Keratinocyte (primary cell): ENCODE measurements around the gene ACSS1. TPM values are rescaled to one million over a fixed set of nuclear protein-coding genes. Genes with fewer than 3 reads are reported as not detected.

ENCODE experiments used
- DNase-seq: peaks from one replicate; pipeline ENCODE4 v3.0.0-alpha.2; 2011; ENCODE audit warnings: low read depth, missing footprints, low spot score
- FAIRE-seq: peaks from 2 replicates; lab custom pipeline; 2011; peaks lifted over from hg19 to GRCh38; lab: Jason Lieb, UNC
- H2AFZ ChIP-seq: 2 replicates; pipeline ENCODE4 v1.6.0; 2012; ENCODE audit warnings: low read length, control low read depth, inconsistent platforms; ENCODE audit not compliant: control insufficient read depth
- H3K27ac ChIP-seq: 2 replicates; pipeline ENCODE4 v1.5.1; 2011; ENCODE audit warnings: low read length; ENCODE audit not compliant: control insufficient read depth, insufficient read depth
- H3K27me3 ChIP-seq: 3 replicates; pipeline ENCODE4 v1.6.0; 2011; ENCODE audit warnings: low read length; ENCODE audit not compliant: control insufficient read depth, insufficient read depth; ENCODE audit errors: extremely low read depth
- H3K36me3 ChIP-seq, 2 experiments: 2 replicates in 1 of 2; 3 replicates in 1 of 2; pipeline ENCODE4 v1.5.1; 2011; ENCODE audit warnings: low read length in 2 of 2, mild to moderate bottlenecking in 1 of 2; ENCODE audit not compliant: control insufficient read depth in 2 of 2, insufficient read depth in 2 of 2; ENCODE audit errors: extremely low read depth in 1 of 2
- H3K4me1 ChIP-seq: 3 replicates; pipeline ENCODE4 v1.5.1; 2011; ENCODE audit warnings: low read length; ENCODE audit not compliant: control insufficient read depth, insufficient read depth; ENCODE audit errors: extremely low read depth
- H3K4me2 ChIP-seq: 3 replicates; pipeline ENCODE4 v1.6.0; 2011; ENCODE audit warnings: low read depth, low read length; ENCODE audit not compliant: control insufficient read depth, insufficient read depth; ENCODE audit errors: extremely low read depth
- H3K4me3 ChIP-seq, 3 experiments: fragments of 200-600 bp in 1 of 3; sonication (generic) in 1 of 3; 2 replicates in 2 of 3; 3 replicates in 1 of 3; pipeline ENCODE4 v1.5.1; 2011 to 2016; ENCODE audit warnings: low read length in 3 of 3, mild to moderate bottlenecking in 3 of 3, control low read depth in 2 of 3, inconsistent platforms in 1 of 3, low read depth in 1 of 3, mixed read lengths in 1 of 3, mixed run types in 1 of 3, moderate library complexity in 1 of 3; ENCODE audit not compliant: control insufficient read depth in 2 of 3, insufficient read depth in 2 of 3; ENCODE audit errors: extremely low read depth in 1 of 3
- H3K79me2 ChIP-seq: 2 replicates; pipeline ENCODE4 v1.6.0; 2012; ENCODE audit warnings: low read length; ENCODE audit not compliant: control insufficient read depth, insufficient read depth
- H3K9ac ChIP-seq: 3 replicates; pipeline ENCODE4 v1.6.0; 2011; ENCODE audit warnings: low read length; ENCODE audit not compliant: control insufficient read depth, insufficient read depth; ENCODE audit errors: extremely low read depth
- H3K9me1 ChIP-seq: 3 replicates; pipeline ENCODE4 v1.6.0; 2011; ENCODE audit warnings: low read length; ENCODE audit not compliant: control insufficient read depth, insufficient read depth; ENCODE audit errors: extremely low read depth
- H3K9me3 ChIP-seq: 2 replicates; pipeline ENCODE4 v1.5.1; 2012; ENCODE audit warnings: low read depth, low read length; ENCODE audit not compliant: control insufficient read depth
- H4K20me1 ChIP-seq: 3 replicates; pipeline ENCODE4 v1.6.0; 2011; ENCODE audit warnings: low read length; ENCODE audit not compliant: control insufficient read depth, insufficient read depth; ENCODE audit errors: extremely low read depth
- EZH2 ChIP-seq: IDR thresholded peaks from one replicate; pipeline ENCODE4 v1.6.1; 2012; ENCODE audit warnings: inconsistent platforms, mild to moderate bottlenecking, low read length, moderate library complexity
- dilution Hi-C: fragments of 300-500 bp; cut with MboI; formaldehyde crosslinking; loops from one replicate; pipeline ENCODE4 v1.7.0; 2020; ENCODE audit warnings: low sequenced_read_pairs; ENCODE audit not compliant: extremely low pct_ligation_motif_present
- polyA plus RNA-seq, 5 experiments: library from polyadenylated mRNA; depleted of rRNA in 3 of 5; stranded (reverse) in 3 of 5; stranded (forward) in 1 of 5; unstranded in 1 of 5; fragments of >200 nt; gene quantifications; 1 replicate in 1 of 5; 2 replicates in 3 of 5; 3 replicates in 1 of 5; pipeline versions ENCODE4 v1.2.1 to v1.2.3, GENCODE V29; 2011 to 2012; ENCODE audit warnings: missing spikeins in 2 of 5, low read depth in 1 of 5, low replicate concordance in 1 of 5
- TF ChIP-seq, protein P1 (sequence below), 3 experiments: IDR thresholded peaks in 1 of 3; conservative IDR thresholded peaks in 1 of 3; optimal IDR thresholded peaks in 1 of 3; 2 replicates in 2 of 3; 3 replicates in 1 of 3; pipeline versions ENCODE3 to v1.5.1; 2011; ENCODE audit warnings: low read length in 3 of 3, mild to moderate bottlenecking in 3 of 3, moderate library complexity in 2 of 3, control low read depth in 1 of 3, inconsistent platforms in 1 of 3; ENCODE audit not compliant: insufficient read depth in 2 of 3; ENCODE audit errors: extremely low read depth in 1 of 3

Gene ACSS1
- polyA plus RNA-seq, 1 donor (not counting 4 experiments of a cell fraction or from before 2014, with no cell fraction given): 1.5 TPM

DNA sequence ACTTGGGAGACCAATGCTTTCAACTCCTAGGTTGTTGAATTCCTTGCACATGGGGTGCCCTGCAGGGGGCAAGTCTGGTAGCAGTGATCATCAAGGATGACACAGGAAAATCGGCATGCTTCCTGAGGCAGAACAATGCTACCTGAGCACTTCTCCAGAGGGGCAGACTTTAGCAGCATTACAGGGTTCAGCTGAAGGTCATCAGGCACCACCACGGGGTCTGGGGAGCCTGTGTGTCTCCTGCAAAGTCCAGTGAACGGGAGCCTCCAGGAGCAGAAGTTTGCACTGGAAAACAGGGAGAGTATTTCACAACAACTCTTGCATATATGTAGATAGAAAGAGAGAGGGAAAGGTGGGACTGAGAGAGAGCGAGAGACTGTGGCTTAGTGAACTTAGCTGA, 13.8 kb upstream of the ACSS1 start:
- dilution Hi-C loops: no loop called here
- no peak for DNase-seq

DNA sequence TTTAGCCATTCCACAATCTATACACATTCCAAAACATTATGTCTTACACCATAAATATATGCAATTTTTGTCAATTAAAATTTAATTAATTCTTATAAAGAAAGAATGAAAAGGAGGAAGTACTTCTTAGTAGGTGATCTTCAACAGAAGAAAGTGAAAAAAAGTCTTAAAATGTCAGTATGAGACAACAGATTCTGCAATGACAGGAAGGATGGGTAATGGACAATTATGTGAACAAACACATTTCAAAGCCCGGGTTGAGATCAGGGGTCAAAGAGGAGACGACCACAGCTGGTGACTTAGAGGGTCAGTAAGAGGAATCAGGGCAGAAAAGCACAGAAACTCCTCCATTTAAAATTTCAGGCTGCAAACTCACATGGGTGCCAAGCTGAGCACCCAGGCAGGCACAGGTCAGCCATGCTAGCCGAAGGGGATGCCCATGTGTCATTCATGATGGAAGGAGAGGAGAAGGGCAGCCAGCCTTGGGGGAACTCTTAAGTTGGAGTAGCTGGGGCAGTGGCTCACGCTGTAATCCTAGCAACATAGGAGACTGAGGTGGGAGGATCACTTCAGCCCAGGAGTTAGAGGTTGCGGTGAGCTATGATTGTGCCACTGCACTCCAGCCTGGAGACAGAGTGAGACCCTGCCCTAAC, 13.0 kb upstream of the ACSS1 start:
- Histone ChIP-seq H3K4me3 (no peak overlapping the region), H3K9me3 (no peaks in the 10 kb centered on the region), H3K9me1 (no peaks in the 10 kb centered on the region), H2AFZ (no peak overlapping the region), H3K79me2 (no peaks in the 10 kb centered on the region), H3K36me3 (no peaks in the 10 kb centered on the region), H3K4me2 (no peak overlapping the region), H3K4me1 (peaks cover 8% of the 10 kb centered on the region), H3K27ac (no peak overlapping the region), H3K27me3 (peaks cover 54% of the 10 kb centered on the region), H3K9ac (no peak overlapping the region), H4K20me1 (no peaks in the 10 kb centered on the region)
- no peak for TF ChIP-seq EZH2
- TF ChIP-seq, protein P1, sequence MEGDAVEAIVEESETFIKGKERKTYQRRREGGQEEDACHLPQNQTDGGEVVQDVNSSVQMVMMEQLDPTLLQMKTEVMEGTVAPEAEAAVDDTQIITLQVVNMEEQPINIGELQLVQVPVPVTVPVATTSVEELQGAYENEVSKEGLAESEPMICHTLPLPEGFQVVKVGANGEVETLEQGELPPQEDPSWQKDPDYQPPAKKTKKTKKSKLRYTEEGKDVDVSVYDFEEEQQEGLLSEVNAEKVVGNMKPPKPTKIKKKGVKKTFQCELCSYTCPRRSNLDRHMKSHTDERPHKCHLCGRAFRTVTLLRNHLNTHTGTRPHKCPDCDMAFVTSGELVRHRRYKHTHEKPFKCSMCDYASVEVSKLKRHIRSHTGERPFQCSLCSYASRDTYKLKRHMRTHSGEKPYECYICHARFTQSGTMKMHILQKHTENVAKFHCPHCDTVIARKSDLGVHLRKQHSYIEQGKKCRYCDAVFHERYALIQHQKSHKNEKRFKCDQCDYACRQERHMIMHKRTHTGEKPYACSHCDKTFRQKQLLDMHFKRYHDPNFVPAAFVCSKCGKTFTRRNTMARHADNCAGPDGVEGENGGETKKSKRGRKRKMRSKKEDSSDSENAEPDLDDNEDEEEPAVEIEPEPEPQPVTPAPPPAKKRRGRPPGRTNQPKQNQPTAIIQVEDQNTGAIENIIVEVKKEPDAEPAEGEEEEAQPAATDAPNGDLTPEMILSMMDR (optimal IDR thresholded peaks at IDR 0.05 in 1 of 3, IDR thresholded peaks at IDR 0.05 in 1 of 3, conservative IDR thresholded peaks at IDR 0.05 in 1 of 3; ENCODE audit: extremely low read depth in 1 of 3, insufficient read depth in 2 of 3, low read length in 3 of 3): no peak
- FAIRE-seq (no peak), DNase-seq (no peak)
- dilution Hi-C loops: no loop called here

More for the DNA sequence above, 13.8 kb upstream of the ACSS1 start:
- no peak overlapping the region for H3K27ac ChIP-seq
- no peak overlapping the region for H3K9ac ChIP-seq
- H3K4me3 ChIP-seq: no peak overlapping the region
- H3K4me1 ChIP-seq: peaks cover 11% of the 10 kb centered on the region
- no peaks in the 10 kb centered on the region for H3K79me2 ChIP-seq
- H4K20me1 ChIP-seq: no peaks in the 10 kb centered on the region
- no peaks in the 10 kb centered on the region for H3K36me3 ChIP-seq
- H3K27me3 ChIP-seq: peaks cover 57% of the 10 kb centered on the region
- TF ChIP-seq EZH2: no peak
- TF ChIP-seq, protein P1 (optimal IDR thresholded peaks at IDR 0.05 in 1 of 3, IDR thresholded peaks at IDR 0.05 in 1 of 3, conservative IDR thresholded peaks at IDR 0.05 in 1 of 3; ENCODE audit: extremely low read depth in 1 of 3, insufficient read depth in 2 of 3, low read length in 3 of 3): no peak
- no peak overlapping the region for H3K4me2 ChIP-seq
- no peaks in the 10 kb centered on the region for H3K9me3 ChIP-seq
- no peaks in the 10 kb centered on the region for H3K9me1 ChIP-seq
- H2AFZ ChIP-seq: no peak overlapping the region
- FAIRE-seq: no peak
